ENCODE measurements around the gene AXIN1.
"Not testable (repeated sequence)": the region's sequence is repeated elsewhere in the genome, so short reads cannot be mapped to it uniquely, and the experiment has no call there.

AXIN1 gene

DNA sequence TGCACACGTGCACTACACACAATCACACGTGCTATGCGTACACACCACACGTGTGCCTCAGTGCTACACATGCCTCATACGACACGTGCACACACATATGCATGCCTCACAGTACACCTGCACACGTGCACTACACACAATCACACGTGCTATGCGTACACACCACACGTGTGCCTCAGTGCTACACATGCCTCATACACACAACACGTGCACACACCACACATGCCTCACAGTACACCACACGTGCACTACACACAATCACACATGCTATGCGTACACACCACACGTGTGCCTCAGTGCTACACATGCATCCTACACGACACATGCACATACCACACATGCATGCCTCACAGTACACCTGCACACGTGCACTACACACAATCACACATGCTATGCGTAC lies 85.0 kb downstream of the AXIN1 start:
- DNase-seq (ENCODE audit: low read depth in 2 of 2) = not testable (repeated sequence)

DNA sequence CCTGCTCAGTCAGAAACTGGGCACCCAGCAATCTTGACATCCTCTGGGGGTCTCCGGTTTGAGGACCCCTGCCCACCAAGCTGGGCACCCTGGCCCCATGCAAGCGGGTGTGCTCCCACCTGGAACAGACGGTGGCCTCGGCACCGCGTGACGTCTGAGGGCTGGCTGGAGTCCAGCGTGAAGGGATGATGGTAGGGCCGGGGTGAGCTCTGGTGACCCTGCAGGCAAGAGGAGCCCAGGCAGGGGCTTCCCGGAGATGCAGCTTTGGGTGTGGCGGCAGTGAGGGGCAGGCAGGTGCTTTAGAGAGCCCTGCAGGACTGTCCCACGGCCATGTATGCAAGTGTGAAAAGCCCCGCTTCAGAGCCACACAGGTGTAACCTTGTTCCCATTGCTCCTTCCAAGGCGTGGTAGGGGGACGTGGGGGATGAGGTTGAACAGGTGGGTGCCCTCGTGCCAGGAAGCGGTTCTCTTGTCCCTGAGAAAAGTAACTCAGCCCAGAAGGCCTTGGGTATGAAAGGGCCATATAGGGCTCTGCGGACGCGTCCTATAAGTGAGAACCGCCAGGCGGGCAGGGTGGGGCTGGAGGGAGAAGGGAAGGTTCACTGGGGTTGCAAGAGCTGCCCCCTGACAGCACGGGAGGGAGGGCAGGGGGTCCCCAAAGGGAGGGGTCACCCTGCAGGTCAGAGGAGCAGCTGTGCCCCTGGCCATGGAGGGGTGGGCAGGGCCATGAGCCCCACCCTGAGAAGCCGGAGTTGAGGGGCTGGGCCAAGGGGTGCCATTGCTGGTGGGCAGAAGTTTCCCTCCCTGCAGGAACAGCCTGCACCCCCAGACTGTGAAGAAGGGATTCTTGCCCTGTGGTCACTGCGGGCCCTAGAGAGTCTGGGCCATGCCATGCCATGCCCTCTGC lies 86.0 kb downstream of the AXIN1 start:
- no peak for DNase-seq (ENCODE audit: low read depth in 2 of 2)

DNA sequence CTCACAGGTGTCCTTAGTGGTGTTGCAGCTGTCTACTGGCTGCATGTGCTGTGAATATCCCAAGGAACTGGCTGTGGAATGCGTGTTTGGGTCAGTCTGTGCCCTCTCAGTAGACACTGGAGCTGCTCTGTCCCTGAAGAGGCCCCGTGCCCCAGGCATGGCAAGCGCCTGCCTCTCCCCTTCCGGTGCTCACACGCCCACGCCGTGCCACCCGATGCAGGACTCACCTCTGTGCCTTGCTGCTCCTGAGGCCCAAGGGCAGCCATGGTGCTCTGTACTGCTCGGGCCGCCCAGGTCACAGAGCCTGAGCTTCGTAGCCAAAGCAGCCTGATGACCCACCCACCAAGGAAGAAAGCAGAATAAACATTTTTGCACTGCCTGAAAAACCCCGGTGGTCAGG lies 86.8 kb downstream of the AXIN1 start:
- no peak for DNase-seq (ENCODE audit: low read depth in 2 of 2)

DNA sequence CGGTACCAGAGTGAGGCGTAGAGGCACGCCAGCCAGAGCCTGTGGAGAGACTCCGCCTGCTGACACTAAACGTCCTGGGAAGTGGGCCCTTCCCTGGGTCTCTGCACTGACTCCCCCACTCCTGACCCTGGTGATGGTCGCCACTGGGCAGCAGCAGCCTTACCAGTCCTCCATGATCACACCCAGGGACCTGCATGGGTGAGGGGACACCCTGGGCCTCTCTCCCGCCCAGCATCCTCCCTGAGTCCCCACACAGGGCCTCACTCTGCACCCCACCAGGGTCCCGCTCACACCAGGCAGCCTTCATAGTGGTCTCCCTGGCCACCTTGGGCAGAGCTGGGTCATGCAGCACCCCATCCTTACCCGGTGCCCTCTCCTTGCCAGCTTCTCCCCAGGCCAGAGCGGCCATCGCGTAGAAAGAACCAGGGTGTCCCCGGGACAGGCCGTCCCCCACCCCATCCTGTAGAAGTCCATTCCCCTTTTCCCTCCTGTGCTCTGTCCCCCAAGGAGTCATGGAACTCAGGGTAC lies 87.5 kb downstream of the AXIN1 start:
- no peak for DNase-seq (ENCODE audit: low read depth in 2 of 2)

DNA sequence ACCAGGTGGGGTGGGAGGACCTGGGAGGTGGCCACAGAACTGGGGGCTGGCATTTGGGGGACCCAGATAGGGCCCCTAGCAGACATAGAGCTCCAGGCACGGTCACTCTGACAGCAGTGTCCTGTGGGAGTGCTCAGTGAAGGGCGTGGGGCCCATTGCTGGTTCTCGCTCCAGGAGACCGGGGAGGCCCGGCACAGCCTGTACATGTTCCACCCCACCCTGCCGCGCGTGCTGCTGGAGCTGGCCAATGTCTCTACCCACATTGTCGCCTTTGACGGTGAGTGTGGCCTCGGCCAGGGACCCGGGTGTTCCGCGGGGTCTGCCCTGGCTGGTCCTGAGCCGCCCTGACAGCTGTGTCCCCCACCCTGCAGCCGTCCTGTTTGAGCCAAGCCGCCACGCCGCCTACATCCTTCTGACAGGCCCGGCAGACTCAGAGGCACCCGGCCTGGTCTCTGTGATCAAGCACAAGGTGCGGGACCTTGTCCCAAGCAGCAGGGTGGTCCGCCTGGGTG lies 88.0 kb downstream of the AXIN1 start:
- DNase-seq (ENCODE audit: low read depth in 2 of 2) = no peak

DNA sequence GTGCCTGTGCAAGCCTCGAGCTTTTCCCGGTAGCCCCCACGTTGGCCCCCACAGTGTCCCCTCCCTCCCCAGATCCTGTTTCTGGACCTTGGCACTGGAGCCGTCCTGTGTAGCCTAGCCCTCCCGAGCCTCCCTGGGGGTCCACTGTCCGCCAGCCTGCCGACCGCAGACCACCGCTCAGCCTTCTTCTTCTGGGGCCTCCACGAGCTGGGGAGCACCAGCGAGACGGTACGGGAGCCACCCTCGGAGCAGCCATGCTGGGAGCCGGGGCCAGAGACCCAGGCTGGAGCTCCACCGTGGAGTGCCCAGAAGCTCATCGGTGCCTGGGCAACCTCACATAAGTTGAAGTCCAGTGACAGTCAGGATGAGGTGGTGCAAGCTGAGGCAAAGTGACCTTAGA lies 88.6 kb downstream of the AXIN1 start:
- no peak for DNase-seq (ENCODE audit: low read depth in 2 of 2)

DNA sequence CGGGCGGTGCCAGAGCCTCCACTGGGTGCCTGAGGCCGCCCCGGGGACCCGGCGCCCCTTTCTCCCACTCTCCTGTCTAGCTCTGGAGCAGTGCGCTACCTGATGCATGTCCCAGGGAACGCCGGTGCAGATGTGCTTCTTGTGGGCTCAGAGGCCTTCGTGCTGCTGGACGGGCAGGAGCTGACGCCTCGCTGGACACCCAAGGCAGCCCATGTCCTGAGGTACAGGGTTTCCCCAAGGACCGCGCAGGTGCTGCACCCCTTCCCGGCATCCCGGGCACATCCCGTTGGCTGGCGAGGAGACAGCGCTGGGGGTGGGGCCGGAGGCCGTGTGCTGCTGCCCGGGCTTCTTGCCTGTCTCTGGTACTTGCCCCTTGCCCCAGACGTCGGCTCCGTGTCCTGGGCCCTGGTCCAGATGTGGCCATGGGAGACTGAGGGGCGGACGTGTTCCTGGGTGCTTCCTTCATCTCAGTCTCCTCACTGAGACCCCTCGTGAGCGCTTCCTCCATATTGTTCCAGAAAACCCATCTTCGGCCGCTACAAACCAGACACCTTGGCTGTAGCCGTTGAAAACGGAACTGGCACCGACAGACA lies 89.2 kb downstream of the AXIN1 start:
- no peak for DNase-seq (ENCODE audit: low read depth in 2 of 2)

DNA sequence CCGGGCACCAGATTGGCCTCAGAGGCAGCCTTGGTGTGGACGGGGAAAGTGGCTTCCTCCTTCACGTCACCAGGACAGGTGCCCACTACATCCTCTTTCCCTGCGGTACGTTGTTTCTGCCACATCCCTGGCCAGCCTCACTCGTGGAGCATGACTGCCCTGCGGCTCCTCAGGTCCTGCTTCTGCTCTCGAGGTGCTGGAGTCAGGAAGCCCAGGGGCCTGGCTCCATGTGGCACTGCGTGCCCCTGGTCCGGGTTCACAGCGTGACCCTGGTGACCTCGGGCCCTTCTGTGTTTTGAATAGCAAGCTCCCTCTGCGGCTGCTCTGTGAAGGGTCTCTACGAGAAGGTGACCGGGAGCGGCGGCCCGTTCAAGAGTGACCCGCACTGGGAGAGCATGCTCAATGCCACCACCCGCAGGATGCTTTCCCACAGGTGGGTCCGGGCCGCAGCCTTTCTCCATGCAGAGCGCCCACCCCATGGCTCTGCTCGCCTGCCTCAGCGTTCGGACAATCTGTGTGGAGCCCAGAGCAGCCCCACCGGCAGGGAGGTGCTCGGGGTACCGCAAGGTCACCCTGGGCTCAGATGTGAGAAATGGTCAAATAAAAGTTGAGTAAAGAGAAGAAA lies 90.3 kb downstream of the AXIN1 start:
- DNase-seq (ENCODE audit: low read depth in 2 of 2) = no peak

DNA sequence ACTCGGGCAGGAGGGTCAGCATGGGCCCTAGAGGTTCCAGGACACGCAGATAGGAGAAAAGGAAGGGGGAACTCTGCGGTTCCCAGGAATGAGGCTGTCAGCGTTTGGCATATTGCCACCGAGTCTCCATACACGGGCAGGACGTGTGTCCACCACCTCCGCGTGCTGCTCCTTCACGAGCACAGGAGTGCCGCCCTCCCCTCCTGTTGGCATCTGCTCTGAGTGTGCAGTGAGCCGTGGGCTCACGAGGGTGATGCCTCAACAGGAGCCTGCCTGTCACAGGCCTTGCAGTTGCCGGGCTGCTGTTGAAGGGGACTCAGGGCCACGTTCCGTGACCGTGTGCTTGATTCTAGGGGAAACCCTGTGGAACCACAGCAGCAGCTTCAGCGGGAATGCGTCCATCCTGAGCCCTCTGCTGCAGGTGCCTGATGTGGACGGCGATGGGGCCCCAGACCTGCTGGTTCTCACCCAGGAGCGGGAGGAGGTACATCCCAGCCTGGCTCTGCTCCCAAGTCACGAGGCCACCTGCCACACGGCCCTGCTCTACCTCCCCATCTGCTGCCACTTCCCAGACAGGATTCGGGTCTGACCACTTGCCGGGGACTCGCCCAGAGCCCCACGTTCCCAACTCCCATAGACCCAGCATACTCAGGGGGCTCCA lies 91.4 kb downstream of the AXIN1 start:
- DNase-seq (ENCODE audit: low read depth in 2 of 2) = no peak

DNA sequence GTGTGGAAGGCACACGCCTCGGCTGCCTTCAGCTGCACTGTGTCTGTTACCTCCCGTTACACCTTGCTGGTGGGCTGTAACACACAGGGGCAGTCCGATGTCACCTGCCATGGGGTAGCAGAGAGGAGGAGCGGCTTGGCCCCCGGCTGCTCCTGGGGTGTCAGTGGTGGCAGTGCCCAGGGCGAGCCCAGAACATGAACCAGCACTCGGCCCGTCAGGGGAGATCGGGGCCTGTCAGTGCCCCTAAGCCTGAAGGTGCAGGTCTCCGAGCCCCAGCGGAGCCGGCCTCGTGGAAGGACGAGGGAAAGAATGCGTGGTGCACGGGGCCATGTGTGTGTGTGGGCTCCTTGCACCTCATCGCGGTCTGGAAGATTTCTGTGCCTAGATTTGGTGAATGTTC lies 92.2 kb downstream of the AXIN1 start:
- no peak for DNase-seq (ENCODE audit: low read depth in 2 of 2)

DNA sequence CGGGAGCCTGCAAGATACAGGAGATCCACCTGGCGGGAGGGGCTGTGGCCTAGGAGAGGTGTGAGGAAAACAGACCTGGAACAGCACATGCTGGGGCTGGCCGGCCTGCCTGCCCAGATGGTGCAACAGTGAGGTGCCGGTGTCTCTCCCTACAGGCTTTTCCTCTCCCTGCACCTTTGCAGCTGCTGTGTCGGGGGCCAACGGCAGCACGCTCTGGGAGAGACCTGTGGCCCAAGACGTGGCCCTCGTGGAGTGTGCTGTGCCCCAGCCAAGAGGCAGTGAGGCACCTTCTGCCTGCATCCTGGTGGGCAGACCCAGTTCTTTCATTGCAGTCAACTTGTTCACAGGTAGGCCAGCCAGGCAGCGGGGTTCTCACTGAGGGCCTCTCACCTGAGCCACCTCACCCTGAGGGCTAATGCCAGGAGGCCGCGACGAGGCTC lies 92.7 kb downstream of the AXIN1 start:
- no peak for DNase-seq (ENCODE audit: low read depth in 2 of 2)

DNA sequence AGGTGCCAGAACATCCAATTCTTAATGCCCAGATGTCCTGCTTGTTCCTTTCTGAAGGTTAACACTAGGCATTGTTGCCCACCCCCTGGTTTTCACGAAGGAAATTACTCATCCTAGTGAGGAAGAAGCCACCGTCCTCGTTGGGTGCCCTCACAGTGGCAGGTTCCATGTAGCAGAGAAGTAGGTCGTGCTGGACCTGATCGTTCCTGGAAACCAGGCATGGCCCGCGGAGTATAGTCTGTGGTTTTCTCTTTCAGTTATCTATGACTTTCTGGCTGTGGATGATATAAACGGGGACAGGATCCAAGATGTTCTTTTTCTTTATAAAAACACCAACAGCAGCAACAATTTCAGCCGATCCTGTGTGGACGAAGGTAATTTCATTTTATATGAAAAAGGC lies 93.3 kb downstream of the AXIN1 start:
- DNase-seq (ENCODE audit: low read depth in 2 of 2) = no peak

DNA sequence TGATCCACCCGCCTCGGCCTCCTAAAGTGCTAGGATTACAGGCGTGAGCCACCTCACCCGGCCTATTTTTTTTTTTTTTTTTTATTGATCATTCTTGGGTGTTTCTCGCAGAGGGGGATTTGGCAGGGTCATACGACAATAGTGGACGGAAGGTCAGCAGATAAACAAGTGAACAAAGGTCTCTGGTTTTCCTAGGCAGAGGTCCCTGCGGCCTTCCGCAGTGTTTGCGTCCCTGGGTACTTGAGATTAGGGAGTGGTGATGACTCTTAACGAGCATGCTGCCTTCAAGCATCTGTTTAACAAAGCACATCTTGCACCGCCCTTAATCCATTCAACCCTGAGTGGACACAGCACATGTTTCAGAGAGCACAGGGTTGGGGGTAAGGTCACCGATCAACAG lies 94.4 kb downstream of the AXIN1 start:
- DNase-seq (ENCODE audit: low read depth in 2 of 2) = not testable (repeated sequence)

DNA sequence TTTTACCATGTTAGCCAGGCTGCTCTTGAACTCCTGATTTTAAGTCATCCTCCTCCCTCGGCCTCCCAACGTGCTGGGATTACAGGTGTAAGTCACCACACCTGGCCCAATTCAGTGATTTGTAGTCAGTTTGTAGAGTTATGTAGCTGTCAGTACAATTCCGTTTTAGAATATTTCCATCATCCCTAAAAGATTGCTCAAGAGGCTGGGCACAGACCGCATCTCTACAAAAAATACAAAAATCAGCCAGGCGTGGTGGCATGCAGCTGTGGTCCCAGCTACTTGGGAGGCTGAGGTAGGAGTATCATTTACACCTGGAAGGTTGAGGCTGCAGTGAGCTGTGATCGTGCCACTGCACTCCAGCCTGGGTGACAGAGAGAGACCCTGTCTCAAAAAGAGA lies 97.3 kb downstream of the AXIN1 start:
- DNase-seq (ENCODE audit: low read depth in 2 of 2) = no peak

DNA sequence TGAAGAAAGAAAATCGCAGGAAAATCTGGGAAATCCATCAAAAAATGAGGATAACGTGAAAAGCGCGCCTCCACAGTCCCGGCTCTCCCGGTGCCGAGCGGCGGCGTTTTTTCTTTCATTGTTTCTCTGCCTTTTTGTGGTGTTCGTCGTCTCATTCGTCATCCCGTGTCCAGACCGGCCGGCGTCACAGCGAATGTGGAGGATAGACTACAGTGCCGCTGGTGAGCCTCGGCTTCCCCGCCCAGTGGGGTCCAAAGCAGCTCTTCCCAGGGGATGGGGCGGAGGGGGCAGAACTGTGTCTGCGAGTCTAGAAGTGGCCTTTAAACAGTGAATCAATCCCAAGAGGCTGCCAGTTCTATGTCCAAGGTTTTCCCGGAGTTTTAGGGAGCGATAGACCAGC lies 98.1 kb downstream of the AXIN1 start:
- DNase-seq (ENCODE audit: low read depth in 2 of 2) = no peak

DNA sequence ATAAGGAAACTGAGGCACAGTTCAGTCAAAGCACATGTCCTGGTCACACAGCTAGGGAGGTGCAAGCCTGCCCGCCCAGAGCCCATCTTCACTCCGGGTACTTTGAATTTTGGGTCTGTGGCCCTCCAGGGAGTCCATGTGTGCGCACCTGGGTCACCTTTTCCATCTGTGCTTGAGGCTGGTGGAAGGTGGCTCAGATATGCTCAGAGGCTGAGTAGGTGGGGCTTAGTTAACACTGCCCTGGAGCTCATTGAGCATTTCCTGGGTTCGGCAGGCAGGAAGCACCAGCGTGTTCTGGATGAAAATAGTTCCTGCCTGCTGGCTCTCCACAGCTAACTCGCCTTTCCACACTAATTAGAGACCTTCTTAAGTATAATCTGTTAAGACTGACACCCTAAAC lies 98.7 kb downstream of the AXIN1 start:
- DNase-seq (ENCODE audit: low read depth in 2 of 2) = no peak

DNA sequence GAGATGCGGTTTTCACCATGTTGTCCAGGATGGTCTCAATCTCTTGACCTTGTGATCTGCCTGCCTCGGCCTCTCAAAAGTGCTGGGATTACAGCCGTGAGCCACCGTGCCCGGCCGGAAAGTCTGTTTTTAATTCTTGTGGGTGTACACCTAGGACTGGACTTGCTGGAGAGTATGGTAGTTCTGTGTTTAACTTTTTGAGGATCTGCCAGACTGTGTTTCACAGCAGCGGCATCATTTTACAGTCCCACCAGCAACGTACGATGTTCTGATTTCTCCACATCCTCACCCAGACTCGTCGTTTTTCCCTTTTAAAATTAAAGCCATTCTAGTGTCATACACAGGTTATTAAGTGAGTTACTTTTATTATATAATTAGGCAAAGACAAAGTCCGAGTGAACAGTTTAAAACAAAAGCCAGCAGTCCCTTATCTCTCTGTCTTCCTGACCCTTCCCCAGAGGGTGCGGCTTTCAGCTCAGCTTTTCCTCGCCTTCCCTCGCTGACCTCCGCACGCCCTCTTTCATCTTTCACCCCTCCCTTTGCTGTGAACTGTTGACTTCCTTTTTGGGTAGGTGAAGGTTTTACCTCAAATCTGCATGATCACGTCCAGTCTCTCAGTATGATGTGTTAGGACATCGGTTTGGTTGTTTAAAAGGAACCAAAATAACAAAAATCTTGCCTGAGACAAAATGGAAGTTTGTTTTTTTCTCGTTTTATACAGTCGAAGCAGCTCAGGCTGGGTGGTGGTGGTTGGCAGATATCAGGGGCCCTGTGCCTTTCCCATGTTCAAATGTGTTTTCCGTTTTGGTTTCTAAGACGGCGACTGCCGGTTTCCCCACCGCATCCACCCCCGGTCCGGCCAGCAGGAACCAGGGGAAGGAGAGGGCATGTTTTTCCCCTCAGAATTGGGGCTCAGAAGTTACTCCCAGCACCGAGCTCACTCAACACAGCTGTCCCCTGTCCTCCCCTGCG lies 99.9 kb downstream of the AXIN1 start:
- DNase-seq (ENCODE audit: low read depth in 2 of 2) = no peak

DNA sequence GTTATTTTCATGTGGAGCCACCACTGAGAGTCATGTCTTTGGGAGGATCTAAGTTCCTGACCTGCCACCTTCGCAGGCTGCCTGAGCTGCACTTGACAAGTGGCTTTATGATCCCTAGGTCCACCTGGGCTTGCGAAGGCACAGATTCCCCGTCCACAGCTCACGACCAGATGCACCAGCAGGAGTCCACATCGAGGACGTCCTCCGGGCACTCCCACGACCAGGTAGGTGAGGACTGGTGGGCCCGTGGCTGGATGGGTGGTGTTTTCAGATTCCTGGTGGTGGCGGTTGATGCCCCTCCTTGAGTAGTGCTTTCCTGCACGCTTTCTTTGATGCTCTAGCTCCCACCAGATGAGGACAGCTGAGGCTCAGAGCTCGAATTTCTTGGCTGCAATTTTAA lies 103.1 kb downstream of the AXIN1 start:
- DNase-seq (ENCODE audit: low read depth in 2 of 2) = no peak

DNA sequence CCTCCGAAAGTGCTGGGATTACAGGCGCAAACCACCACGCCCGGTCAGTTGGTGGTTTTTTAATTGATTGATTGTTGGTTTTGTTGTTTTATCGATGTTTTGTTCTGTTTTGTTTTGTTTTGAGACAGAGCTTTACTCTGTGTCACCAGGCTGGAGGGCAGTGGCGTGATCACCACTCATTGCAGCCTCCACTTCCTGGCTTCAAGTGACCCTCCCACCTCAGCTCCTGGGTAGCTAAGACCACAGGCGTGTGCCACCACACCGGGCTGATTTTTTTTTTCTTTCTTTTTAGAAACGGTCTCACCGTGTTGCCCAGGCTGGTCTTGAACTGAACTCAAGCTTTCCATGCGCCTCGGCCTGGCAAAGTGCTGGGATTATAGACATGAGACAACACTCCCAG lies 105.5 kb downstream of the AXIN1 start:
- DNase-seq (ENCODE audit: low read depth in 2 of 2) = no peak

DNA sequence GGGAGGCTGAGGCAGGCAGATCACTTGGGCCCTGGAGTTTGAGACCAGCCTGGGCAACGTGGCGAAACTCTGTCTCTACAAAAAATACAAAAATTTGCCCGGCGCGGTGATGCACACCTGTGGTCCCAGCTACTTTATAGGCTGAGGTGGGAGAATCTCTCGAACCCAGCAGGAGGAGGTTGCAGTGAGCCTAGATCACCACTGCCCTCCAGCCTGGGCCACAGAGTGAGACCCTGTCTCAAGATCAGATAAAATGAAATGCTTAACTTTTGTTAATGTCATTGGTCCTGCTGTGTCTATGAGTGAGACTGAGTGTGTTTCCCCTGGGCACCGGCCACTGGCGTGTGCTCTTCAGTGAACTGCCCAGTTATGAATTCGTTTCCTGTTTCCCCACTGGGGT lies 107.4 kb downstream of the AXIN1 start:
- no peak for DNase-seq (ENCODE audit: low read depth in 2 of 2)

DNA sequence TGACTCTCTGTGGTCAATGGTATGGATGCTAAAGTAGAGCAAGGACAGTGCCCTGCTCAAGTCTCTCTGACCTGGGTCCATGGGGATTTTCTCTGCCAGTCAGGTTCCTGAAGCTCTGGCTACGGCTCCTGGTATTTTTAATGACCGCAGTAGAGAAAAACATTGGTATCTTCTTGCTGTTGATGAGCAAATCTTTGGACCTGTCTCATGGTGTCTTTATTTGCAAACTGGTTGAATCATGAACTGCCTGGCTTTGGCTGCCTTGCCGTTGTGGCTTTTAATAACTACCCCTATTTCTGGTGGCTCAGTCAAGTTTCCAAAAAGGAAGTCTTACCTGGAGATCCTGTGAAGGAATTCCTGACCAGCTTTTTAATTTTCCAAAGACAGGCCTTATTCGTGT lies 109.2 kb downstream of the AXIN1 start:
- DNase-seq (ENCODE audit: low read depth in 2 of 2) = no peak
